Heart right ventricle (tissue), 16 donors: Measurements from ENCODE around the gene PLAC1. TPM values are rescaled to one million over a fixed set of nuclear protein-coding genes. Genes with fewer than 3 reads are reported as not detected.

Experiments used
- ATAC-seq, 8 donors: fragments of 200-7000 bp; cut with Tn5 transposase; one replicate each; pipeline ENCODE4 v1.9.1; 2020; ENCODE audit warnings: mild to moderate bottlenecking in 8 of 8, moderate library complexity in 8 of 8, moderate number of reproducible peaks in 1 of 8
- DNase-seq, 2 donors: peaks; one replicate each; pipeline ENCODE4 v3.0.0-alpha.2; 2020
- H3K27ac ChIP-seq, 10 donors: fragments of 200-600 bp; sonication (generic) in 2 of 10; one replicate each; pipeline versions ENCODE4 v1.5.0 to v1.8.0; 2020 to 2022; ENCODE audit warnings: mild to moderate bottlenecking in 3 of 10
- H3K27me3 ChIP-seq, 7 donors: fragments of 200-600 bp; one replicate each; pipeline ENCODE4 v1.8.0; 2021 to 2022; ENCODE audit warnings: mild to moderate bottlenecking in 2 of 7
- H3K36me3 ChIP-seq, 9 donors: fragments of 200-600 bp; sonication (generic) in 1 of 9; one replicate each; pipeline versions ENCODE4 v1.5.0 to v1.8.0; 2020 to 2022; ENCODE audit warnings: mild to moderate bottlenecking in 2 of 9
- H3K4me1 ChIP-seq, 9 donors: fragments of 200-600 bp; sonication (generic) in 1 of 9; one replicate each; pipeline versions ENCODE4 v1.5.0 to v1.8.0; 2020 to 2022; ENCODE audit warnings: mild to moderate bottlenecking in 4 of 9
- H3K4me3 ChIP-seq, 10 donors: fragments of 200-600 bp; sonication (generic) in 2 of 10; one replicate each; pipeline versions ENCODE4 v1.5.0 to v1.8.0; 2020 to 2022; ENCODE audit warnings: mild to moderate bottlenecking in 7 of 10, moderate library complexity in 2 of 10
- H3K9me3 ChIP-seq, 11 donors: fragments of 200-600 bp in 10 of 11; sonication (generic) in 2 of 11; one replicate each; pipeline versions ENCODE4 v1.5.0 to v1.8.0; 2013 to 2022; ENCODE audit warnings: mild to moderate bottlenecking in 2 of 11, control low read depth in 1 of 11, moderate library complexity in 1 of 11
- WGBS, 2 donors: extraction: QIAGEN DNeasy Blood & Tissue Kit; methylation state at CpG; one replicate each; pipeline ENCODE4 v1.1.7; 2013; ENCODE audit warnings: inconsistent platforms in 1 of 2; 5-methylcytosine and 5-hydroxymethylcytosine counted together
- intact Hi-C, 10 donors: fragments of 100-400 bp; cut with DNase I; formaldehyde crosslinking; loops; one replicate each; pipeline versions ENCODE4 v1.11.1 to v1.14.2; 2022
- polyA plus RNA-seq, 2 donors: library from polyadenylated mRNA; stranded (reverse); fragments of 200-250 nt; gene quantifications; one replicate each; pipeline ENCODE4 v1.2.3, GENCODE V29; 2013
- total RNA-seq, 10 donors: library from RNA; stranded (reverse); fragmentation: NEBNext Ultra II Directional in 3 of 10; extraction: Animal tissue kit (Norgen Biotek cat#: 25700) in 3 of 10; gene quantifications; one replicate each; pipeline versions ENCODE4 v1.2.1 to v1.2.4, GENCODE V29; 2021 to 2023
- TF ChIP-seq, protein P1 (sequence below), 9 donors: fragments of 200-600 bp; sonication (generic) in 2 of 9; IDR thresholded peaks; one replicate each; pipeline versions ENCODE4 v1.5.0 to v1.8.0; 2021 to 2022; ENCODE audit warnings: antibody characterized with exemption in 9 of 9, mild to moderate bottlenecking in 5 of 9, moderate library complexity in 1 of 9
- donor health status: Arrhythmogenic right ventricular cardiomyopathy.
- donor health status: ischemic (EF 13 %, LVEDD 7.1; RV severe dilation, severe dysfunction).
- donor health status: healthy with polysubstance abuse.
- donor health status: DM: no; HTN: yes; CAD: no.
- donor health status: DM: no; HTN: no; CAD: no.
- donor health status: ischemic (EF 25% LVEDD 6.9; RV normal size, moderate dysfunction).
- donor health status: ischemic (EF 25% LVEDD 5.7; RV mildly dilated, moderate dysfunction).
- donor health status: healthy.
- donor health status: DM: yes; HTN: yes; CAD: no.
- donor health status: Ischemic cardiomyopathy.
- donor health status: ischemic (EF 35%, LVEDD 5.7; RV mildly dilated, moderate dysfunction).
- donor health status: nonischemic (EF 11% LVEDD 7.7; RV severe dilation, severe dysfunction).
- donor health status: DM: yes; HTN: yes; CAD: no.
- donor health status: PGD.
- donor health status: ischemic (EF 29% LVEDD 5.4; RV normal size, mild dysfunction).
- donor health status: nonischemic (EF 23%, LVEDD 6.1; RV moderate dilation, normal function).

PLAC1 gene
- total and polyA plus RNA-seq, 12 donors: not detected

GRCh38 chrX:134693644-134694043 lies 35.4 kb upstream of the PLAC1 start:
- TF ChIP-seq, protein P1, sequence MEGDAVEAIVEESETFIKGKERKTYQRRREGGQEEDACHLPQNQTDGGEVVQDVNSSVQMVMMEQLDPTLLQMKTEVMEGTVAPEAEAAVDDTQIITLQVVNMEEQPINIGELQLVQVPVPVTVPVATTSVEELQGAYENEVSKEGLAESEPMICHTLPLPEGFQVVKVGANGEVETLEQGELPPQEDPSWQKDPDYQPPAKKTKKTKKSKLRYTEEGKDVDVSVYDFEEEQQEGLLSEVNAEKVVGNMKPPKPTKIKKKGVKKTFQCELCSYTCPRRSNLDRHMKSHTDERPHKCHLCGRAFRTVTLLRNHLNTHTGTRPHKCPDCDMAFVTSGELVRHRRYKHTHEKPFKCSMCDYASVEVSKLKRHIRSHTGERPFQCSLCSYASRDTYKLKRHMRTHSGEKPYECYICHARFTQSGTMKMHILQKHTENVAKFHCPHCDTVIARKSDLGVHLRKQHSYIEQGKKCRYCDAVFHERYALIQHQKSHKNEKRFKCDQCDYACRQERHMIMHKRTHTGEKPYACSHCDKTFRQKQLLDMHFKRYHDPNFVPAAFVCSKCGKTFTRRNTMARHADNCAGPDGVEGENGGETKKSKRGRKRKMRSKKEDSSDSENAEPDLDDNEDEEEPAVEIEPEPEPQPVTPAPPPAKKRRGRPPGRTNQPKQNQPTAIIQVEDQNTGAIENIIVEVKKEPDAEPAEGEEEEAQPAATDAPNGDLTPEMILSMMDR (IDR thresholded peaks at IDR 0.05): no peak
- ATAC-seq (no peak), DNase-seq (no peak)
- Histone ChIP-seq H3K27me3 (peaks cover 0 to 5% (median 0%) of the 10 kb centered on the region in 7 donors), H3K36me3 (no peaks in the 10 kb centered on the region), H3K27ac (no peak overlapping the region), H3K4me3 (no peak overlapping the region), H3K4me1 (peaks cover 0 to 11% (median 0%) of the 10 kb centered on the region in 9 donors), H3K9me3 (no peaks in the 10 kb centered on the region)
- intact Hi-C loops: no loop called here
- WGBS, 2 donors: 84 to 85% methylated on average over 2 of the region's 2 CpGs

GRCh38 chrX:134692990-134693389 lies 34.7 kb upstream of the PLAC1 start:
- peak in 1 of 8 donors; percentile 13 for ATAC-seq
- no peaks in the 10 kb centered on the region for H3K9me3 ChIP-seq
- TF ChIP-seq, protein P1 (IDR thresholded peaks at IDR 0.05): no peak
- H3K4me3 ChIP-seq: no peak overlapping the region
- intact Hi-C loops: no loop called here
- peaks cover 0 to 11% (median 0%) of the 10 kb centered on the region in 7 donors for H3K27me3 ChIP-seq
- WGBS, 2 donors: 48 to 71% methylated on average over 1 of the region's 1 CpG
- no peak for DNase-seq
- no peak overlapping the region for H3K27ac ChIP-seq
- no peaks in the 10 kb centered on the region for H3K36me3 ChIP-seq
- H3K4me1 ChIP-seq: peaks cover 0 to 11% (median 0%) of the 10 kb centered on the region in 9 donors

DNA sequence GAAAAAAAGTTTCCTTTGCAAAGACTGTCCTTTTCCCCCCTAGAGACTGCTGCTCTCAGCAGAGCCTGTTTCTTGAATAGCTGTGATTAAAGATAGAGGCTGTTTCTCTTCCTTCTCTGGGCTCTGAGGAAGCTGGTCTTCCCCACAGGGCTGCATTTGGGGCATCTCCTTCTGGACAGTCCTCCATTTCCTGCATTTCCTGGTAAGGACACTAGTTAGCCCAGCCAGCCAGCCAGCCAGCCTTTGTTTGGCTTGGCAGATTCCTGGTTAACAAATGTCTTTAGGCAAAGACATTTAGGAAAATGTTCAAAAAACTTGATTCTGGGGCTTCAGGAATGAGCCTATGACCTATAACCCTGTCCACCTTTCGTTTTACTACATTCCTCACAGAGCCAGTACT lies 34.0 kb upstream of the PLAC1 start:
- H3K36me3 ChIP-seq: no peaks in the 10 kb centered on the region
- peaks cover 0 to 11% (median 0%) of the 10 kb centered on the region in 7 donors for H3K27me3 ChIP-seq
- H3K9me3 ChIP-seq: no peaks in the 10 kb centered on the region
- no peak overlapping the region for H3K4me3 ChIP-seq
- ATAC-seq (no peak), DNase-seq (no peak)
- TF ChIP-seq, protein P1 (IDR thresholded peaks at IDR 0.05): no peak
- intact Hi-C loops: no loop called here
- 47 to 65% methylated on average over 1 of the region's 1 CpG for WGBS, 2 donors
- H3K27ac ChIP-seq: no peak overlapping the region
- H3K4me1 ChIP-seq: peaks cover 0 to 11% (median 0%) of the 10 kb centered on the region in 9 donors

DNA sequence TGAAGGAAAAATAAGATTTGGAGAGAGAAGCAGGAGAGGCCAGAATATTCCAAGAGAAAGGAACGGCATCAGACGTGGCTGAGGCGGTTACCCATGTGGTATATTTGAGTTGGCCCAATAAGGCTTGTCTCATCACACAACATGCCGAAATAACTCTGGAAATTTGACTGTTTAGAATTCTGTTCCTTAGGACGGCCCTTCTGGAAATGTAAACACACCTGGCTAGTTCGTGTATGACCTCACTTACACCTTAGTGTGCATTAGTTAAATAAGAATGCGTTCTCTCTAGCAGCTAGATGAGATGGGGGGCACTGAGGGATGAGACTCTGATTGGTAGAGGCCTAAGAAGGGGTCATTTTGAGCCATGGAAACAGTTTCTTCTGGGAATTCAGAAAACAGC lies 33.2 kb upstream of the PLAC1 start:
- no peaks in the 10 kb centered on the region for H3K36me3 ChIP-seq
- DNase-seq: no peak
- no peak for ATAC-seq
- H3K9me3 ChIP-seq: no peaks in the 10 kb centered on the region
- H3K4me1 ChIP-seq: peaks cover 0 to 11% (median 0%) of the 10 kb centered on the region in 9 donors
- TF ChIP-seq, protein P1 (IDR thresholded peaks at IDR 0.05): no peak
- H3K4me3 ChIP-seq: no peak overlapping the region
- H3K27ac ChIP-seq: no peak overlapping the region
- intact Hi-C loops: no loop called here
- peaks cover 0 to 11% (median 0%) of the 10 kb centered on the region in 7 donors for H3K27me3 ChIP-seq
- 95 to 98% methylated on average over 7 of the region's 7 CpGs for WGBS, 2 donors
